GM12878 (cell line): ENCODE results near the gene NHERF2. TPM values are rescaled to one million over a fixed set of nuclear protein-coding genes. Genes with fewer than 3 reads are reported as not detected.

Experiments used
- KDM1A ChIP-seq: fragments of 200-600 bp; sonication (generic); IDR thresholded peaks from 2 replicates; pipeline ENCODE4 v1.6.1; 2016; ENCODE audit warnings: borderline replicate concordance
- MLLT1 ChIP-seq: fragments of 450-650 bp; IDR thresholded peaks from 2 replicates; pipeline ENCODE4 v1.6.1; 2016; ENCODE audit warnings: mild to moderate bottlenecking
- PAX5 ChIP-seq: IDR thresholded peaks from 2 replicates; pipeline ENCODE4 v1.6.1; 2011; ENCODE audit warnings: low read depth, low read length, borderline replicate concordance
- POU2F2 ChIP-seq: IDR thresholded peaks from 3 replicates; pipeline ENCODE4 v1.6.1; 2011; ENCODE audit warnings: low read depth, mild to moderate bottlenecking, low read length, borderline replicate concordance
- SUZ12 ChIP-seq: fragments of 200-600 bp; sonication (generic); IDR thresholded peaks from one replicate; pipeline ENCODE4 v1.6.1; 2018; ENCODE audit warnings: antibody characterized with exemption, mild to moderate bottlenecking; ENCODE audit not compliant: unreplicated experiment
- ZNF217 ChIP-seq: fragments of 450-650 bp; IDR thresholded peaks from 2 replicates; pipeline ENCODE4 v1.6.1; 2017; ENCODE audit warnings: antibody characterized with exemption, mild to moderate bottlenecking
- polyA plus RNA-seq, 11 experiments: library from polyadenylated mRNA; depleted of rRNA in 4 of 11; unstranded in 6 of 11; stranded (reverse) in 5 of 11; fragments of >200 nt; fragmentation: Nextera tagmentation in 4 of 11; fragmentation: Illumina TruSeq in 1 of 11; extraction: Ambion mirVana in 4 of 11; extraction: Trizol in 1 of 11; gene quantifications; 1 replicate in 1 of 11; 2 replicates in 10 of 11; pipeline versions ENCODE4 v1.2.1 to v1.2.3, GENCODE V29; 2011 to 2016; ENCODE audit warnings: inconsistent platforms in 2 of 11, missing spikeins in 2 of 11, low read depth in 1 of 11
- total RNA-seq, 4 experiments: library from RNA; depleted of rRNA in 3 of 4; stranded (reverse); fragments of >200 nt in 3 of 4; fragmentation: Illumina TruSeq in 1 of 4; extraction: Trizol in 1 of 4; gene quantifications; 2 replicates each; pipeline versions ENCODE4 v1.2.1 to v1.2.3, GENCODE V29; 2013 to 2021
- TF ChIP-seq, protein P1 (sequence below): fragments of 450-650 bp; formaldehyde crosslinking; IDR thresholded peaks from 2 replicates; pipeline ENCODE4 v1.4.0; 2020; ENCODE audit warnings: mild to moderate bottlenecking, moderate library complexity

The NHERF2 gene
- total and polyA plus RNA-seq, 10 of the 15 experiments (the other 5 are each of a cell fraction or from before 2014, with no cell fraction given): 0.05 to 0.31 (median 0.08) TPM; not detected in 4

DNA sequence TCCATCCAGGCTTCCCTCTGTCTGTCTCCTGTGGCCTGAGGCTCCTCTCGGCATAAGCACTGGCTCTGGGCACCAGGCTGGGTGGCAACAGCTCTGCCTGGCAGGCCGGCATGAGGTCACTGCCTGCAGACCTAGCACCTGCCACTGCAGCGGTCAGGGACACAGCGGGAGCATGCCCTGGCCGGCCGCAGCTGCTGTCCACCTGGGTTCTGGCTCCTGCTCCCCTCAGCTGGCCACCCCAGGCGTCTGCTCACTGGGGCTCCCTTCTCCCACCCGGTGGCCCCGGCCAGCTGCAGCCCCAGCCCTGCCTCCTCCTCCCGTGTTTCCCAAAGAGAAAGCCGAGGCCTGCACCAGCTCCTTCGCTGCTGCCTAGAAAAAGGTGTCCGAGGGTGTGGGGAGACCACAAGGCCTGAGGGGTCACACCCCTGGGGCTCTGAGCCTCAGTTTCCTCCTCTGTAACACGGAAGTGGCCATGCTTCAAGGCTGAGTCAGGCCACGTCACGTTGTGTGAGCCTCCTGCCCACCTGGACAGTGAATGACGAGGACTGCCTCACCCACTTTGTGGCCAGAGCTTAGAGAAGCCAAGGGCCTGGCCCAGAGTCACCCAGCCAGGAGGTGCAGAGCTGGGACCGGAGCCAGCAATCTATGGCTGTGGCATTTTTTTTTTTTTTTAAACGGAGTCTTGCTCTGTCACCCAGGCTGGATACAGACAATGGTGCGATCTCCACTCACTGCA is 14.3 kb downstream of the NHERF2 start (continued):
- TF ChIP-seq, protein P1, sequence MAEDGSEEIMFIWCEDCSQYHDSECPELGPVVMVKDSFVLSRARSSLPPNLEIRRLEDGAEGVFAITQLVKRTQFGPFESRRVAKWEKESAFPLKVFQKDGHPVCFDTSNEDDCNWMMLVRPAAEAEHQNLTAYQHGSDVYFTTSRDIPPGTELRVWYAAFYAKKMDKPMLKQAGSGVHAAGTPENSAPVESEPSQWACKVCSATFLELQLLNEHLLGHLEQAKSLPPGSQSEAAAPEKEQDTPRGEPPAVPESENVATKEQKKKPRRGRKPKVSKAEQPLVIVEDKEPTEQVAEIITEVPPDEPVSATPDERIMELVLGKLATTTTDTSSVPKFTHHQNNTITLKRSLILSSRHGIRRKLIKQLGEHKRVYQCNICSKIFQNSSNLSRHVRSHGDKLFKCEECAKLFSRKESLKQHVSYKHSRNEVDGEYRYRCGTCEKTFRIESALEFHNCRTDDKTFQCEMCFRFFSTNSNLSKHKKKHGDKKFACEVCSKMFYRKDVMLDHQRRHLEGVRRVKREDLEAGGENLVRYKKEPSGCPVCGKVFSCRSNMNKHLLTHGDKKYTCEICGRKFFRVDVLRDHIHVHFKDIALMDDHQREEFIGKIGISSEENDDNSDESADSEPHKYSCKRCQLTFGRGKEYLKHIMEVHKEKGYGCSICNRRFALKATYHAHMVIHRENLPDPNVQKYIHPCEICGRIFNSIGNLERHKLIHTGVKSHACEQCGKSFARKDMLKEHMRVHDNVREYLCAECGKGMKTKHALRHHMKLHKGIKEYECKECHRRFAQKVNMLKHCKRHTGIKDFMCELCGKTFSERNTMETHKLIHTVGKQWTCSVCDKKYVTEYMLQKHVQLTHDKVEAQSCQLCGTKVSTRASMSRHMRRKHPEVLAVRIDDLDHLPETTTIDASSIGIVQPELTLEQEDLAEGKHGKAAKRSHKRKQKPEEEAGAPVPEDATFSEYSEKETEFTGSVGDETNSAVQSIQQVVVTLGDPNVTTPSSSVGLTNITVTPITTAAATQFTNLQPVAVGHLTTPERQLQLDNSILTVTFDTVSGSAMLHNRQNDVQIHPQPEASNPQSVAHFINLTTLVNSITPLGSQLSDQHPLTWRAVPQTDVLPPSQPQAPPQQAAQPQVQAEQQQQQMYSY (CRISPR knock-in tag): no peak
- no peak for TF ChIP-seq PAX5
- no peak for TF ChIP-seq POU2F2
- TF ChIP-seq MLLT1: no peak
- no peak for TF ChIP-seq SUZ12
- no peak for TF ChIP-seq ZNF217
- TF ChIP-seq KDM1A: no peak
- TF ChIP-seq, all 136 proteins: peak for 0
